ENCODE data around the gene GNG12. TPM values are rescaled to one million over a fixed set of nuclear protein-coding genes. Genes with fewer than 3 reads are reported as not detected.
A peak's percentile ranks its signal among the peaks of the same experiment; 100 is the strongest.

GNG12 gene
- total RNA-seq, 1 experiment from 2014 or later, result 32.1 TPM

- DNase-seq (ENCODE audit: low spot score), result no peak
Observed at GRCh38 chr1:67843331-67843730, 10.1 kb upstream of the GNG12 start.

- no peak for DNase-seq (ENCODE audit: low spot score)
Observed at GRCh38 chr1:67840449-67840848, 7.2 kb upstream of the GNG12 start.

- no peak for DNase-seq (ENCODE audit: low spot score)
Observed at GRCh38 chr1:67839826-67840225, 6.6 kb upstream of the GNG12 start.

DNA sequence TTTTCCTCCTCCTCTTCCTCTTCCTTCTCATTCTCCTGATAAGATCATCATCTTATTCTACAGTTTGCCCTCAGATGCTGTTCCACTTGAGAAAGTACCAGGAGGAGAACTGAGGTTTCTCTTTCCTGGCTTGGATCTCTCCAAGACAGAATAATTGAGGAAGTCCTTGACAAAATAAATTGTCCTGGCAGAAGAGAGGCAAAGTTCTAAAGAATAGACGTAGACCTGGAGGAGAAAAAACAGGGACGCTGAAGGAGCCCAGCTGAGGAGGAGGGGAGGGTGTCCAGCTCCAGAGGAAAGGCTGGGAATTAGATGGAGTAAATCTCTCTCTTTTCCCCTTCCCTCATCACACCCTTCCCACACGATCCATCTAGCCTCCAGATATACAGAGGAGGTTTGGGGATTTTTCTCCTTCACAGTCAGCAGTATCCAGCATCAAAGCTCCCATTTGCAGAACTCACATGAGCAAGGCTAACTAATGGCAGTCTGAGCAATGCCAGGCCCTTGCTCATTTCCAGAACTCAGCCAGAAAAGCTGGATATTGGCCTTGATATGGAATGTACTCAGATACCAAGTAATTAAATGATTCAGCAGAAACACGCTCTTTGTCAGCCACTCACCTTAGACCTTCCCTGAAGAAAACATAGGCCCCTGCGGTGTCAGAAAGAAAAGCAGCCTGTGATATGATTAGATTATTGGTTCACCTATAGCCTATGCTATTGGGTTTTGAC, 5.1 kb upstream of the GNG12 start:
- no peak for DNase-seq (ENCODE audit: low spot score)

- no peak for DNase-seq (ENCODE audit: low spot score)
Observed at GRCh38 chr1:67836769-67837168, 3.5 kb upstream of the GNG12 start.

DNA sequence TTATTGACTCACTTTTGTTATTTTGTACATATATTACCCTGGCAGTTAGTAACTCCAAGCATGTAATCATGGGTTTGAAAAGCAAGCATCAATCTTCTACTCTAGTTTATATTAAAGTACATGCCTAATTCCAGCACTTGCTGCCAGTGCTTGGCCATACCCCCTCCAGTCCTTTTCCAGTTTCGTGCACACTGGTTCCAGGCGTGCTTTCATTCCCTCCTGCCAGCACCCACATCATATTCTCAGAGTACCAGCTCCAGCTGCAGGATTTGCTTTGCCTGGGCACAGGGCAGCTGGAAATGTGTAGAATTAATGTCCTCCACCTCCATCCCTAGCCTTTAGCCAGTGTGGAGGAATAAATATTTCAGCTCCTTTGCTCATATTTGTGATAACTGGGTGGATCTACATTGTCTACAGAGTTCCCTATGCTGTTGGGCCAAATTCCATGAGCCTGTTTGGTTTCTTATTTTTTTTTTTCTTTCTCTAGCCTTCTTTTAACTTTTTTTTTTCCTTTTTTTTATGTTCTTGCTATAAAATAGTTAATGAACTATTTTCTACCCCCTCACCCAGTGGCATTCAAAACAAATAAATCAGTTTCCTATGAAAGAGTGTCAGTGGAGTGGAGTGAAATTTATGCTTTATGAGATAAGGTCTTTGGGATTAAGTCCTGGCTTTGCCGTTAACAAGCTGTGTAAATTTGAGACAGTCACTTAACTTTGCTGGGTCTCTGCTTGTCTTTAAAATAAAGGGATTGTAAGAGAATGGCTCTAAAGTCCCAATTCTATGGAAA, 2.6 kb upstream of the GNG12 start:
- DNase-seq (ENCODE audit: low spot score), result no peak

- no peak for DNase-seq (ENCODE audit: low spot score)
Observed at GRCh38 chr1:67834246-67834877, 1.1 kb upstream of the GNG12 start.

DNA sequence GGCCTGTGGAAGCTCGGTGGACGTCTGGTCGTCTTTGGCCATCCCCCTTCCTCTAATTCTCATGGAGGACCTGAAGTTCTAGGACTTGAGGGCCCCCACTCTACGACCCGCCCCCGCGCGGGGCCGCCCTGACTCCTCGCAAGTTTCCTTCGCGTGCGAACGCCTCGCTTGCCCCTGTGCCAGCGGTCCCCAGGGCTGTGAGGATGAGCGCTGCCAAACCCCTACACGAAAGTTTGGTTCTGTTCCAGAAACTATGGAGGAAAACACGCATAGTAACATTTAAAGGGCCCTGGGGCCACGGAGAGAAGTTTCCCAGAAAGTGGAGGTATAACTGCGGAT, 304 bp upstream of the GNG12 start:
- DNase-seq (ENCODE audit: low spot score), result no peak

DNA sequence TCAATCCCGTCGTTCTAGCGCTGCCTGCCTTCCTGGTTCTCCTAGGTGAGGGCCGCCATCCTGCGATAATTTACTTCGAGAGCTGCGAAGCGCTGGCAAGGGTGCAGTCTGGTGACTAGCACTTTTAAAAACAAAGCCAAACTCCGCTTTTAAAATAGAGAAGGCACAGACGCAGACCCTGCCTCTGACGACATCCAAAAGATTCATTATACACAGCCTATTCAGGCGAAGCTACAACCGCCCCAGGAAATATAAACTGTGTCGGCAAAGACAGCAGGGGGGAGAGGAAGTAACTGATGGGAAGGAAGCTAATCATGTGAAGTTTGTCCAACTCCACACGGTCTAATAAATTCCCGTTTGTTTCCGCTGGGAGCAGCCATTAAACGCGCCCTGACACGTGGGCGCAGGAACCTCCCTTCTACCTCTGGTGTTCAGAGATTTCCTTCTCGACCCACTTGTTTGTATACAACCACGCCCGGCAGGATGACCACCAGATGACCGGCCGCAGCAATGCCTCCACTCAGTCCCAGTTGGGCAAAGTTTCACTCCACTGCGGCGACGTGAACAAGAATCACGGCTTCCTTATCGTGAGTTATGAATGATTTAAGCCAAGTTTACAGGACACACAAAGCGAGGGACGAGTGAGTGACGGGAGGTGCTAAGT, 1.3 kb downstream of the GNG12 start:
- peak; percentile 88 for DNase-seq (ENCODE audit: low spot score)

DNA sequence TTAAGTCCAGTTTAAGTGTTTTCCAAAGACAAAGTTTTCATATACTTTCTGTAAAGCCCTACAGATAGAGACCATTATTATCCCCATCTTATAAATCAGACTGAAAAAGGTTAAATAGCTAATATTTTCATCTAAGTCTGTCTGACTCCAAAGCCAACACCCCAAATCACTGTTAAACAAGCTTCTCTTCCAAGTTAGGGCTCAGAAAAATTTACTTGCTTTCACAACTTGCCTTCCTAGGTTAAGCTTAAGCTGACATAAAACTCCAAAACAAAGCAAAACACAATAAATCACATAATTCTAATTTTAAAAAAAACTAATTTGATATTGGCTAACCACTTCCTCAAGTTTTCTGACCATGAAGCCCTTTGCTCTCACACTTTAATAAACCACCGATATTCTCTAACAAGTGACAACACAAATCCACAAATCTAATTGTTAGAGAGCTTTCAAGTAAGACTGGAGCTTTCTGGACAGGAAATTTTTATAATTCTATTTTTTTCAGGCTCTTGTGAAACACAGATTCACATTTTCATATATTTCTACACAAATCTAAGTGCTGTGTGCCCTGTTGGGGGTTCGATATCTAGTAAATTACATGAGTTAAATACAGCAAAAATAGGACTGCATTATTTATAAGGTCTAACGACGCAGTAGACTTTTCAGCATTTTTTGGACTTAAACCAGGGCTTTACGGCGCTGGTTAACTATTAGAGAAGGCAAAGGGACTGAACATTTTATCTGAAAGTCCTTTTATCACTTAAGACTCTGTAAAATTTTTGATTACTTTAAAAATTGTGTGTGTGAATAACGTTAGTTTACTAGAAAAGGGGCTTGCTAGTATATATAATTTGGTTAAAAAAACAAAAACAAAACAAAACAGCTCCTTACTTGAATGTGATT, 2.1 kb downstream of the GNG12 start:
- peak; percentile 38 for DNase-seq (ENCODE audit: low spot score)

GRCh38 chr1:67830226-67830625, 3.0 kb downstream of the GNG12 start:
- no peak for DNase-seq (ENCODE audit: low spot score)

- no peak for DNase-seq (ENCODE audit: low spot score)
Observed at GRCh38 chr1:67827688-67828087, 5.6 kb downstream of the GNG12 start.

GRCh38 chr1:67825591-67825990, 7.7 kb downstream of the GNG12 start:
- no peak for DNase-seq (ENCODE audit: low spot score)

DNA sequence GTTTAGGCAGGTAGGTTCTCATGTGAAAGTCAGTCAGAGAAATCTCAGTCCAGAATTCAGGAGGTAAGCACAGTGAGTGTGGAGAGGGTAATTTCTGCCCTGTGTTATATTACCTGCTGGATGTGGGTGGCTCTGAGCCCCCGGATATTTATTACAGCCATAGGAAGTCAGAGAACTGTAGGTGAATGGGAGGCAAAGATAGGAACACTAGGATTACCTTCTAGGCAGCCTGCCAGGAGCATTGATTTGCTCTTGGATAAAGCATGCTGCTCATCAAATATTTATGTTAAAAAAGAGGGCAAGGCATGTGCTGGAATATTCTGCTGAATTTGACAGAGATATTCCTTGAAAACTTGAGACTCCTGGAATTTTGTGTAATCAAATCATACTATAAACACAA, 8.5 kb downstream of the GNG12 start:
- peak; percentile 42 for DNase-seq (ENCODE audit: low spot score)

DNA sequence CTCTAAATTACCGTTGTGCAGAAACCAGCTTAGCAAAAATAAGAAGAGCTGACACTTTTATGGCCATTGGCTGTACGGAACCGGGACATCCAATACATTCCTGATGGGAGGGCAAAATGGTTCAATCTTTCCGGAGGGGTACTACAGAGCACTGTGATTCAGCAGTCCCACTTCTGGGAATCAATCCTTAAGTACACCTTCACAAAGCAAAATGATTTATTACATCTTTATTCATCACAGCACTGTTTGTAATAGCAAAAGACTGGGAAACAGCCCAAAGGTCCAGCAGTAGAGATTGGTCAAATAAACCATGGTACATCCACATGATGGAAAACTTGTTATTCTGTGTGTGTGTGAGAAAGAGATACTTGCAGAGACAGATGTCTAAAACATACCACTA, 9.7 kb downstream of the GNG12 start:
- DNase-seq (ENCODE audit: low spot score), result no peak

DNA sequence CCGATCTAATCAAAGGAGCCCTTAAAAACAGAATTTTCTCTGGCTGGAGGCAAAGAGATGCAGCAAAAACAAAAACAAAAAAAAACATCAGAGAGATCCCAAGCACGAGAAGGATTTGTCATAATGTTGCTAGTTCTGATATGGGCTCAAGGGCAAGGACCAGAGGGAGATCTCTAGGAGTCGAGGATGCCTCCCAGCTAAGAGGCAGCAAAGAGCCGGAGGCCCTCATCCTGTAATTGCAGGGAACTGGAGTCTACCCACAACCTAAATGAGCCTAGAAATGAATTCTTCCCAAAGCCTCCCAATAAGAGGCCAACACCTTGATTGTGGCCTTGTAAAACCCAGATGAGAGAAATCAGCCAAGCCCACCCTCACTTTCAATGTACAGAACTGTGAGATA, 12.0 kb downstream of the GNG12 start:
- DNase-seq (ENCODE audit: low spot score), result no peak

- peak; percentile 86 for DNase-seq (ENCODE audit: low spot score)
Observed at GRCh38 chr1:67818725-67819301, 14.5 kb downstream of the GNG12 start.

DNA sequence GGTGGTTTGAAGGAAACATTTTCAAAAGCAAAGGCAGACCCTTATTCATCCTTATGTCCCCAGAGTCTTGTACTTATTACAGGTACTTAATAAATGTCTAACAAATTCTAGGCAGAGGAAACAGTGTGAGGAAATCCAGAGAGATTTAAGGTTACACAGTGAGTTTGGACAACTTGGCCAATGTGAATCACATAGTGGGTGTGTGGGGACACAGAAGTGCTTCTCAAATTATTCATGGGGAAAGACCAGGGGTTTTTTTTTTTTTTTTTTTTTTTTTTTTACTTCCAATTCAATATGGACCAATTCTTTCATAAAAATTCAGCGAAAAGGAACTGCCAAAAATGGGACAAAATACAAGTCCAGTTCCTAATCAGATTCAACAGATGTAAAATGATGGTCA, 15.1 kb downstream of the GNG12 start:
- DNase-seq (ENCODE audit: low spot score), result no peak

DNA sequence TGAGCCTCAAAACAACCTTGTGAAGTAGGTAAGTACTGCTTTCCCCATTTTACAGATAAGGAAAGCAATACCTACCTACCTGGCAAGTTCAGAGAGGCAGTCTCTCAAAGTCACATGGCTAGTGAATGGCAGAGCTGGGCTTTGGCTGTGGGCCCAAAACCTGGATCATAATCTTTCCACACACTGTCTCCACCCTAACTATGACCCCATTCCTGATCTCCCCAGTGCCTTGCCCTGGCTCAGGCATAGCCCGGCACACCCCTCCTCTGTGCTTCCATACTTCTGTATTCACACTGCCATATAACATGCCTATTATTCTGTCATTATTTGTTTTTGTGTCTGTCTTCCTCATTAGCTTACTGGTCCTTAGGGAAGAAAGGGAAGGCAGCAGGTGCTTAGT, 15.9 kb downstream of the GNG12 start:
- DNase-seq (ENCODE audit: low spot score), result peak; percentile 86

- DNase-seq (ENCODE audit: low spot score), result no peak
Observed at GRCh38 chr1:67816506-67816905, 16.8 kb downstream of the GNG12 start.

DNA sequence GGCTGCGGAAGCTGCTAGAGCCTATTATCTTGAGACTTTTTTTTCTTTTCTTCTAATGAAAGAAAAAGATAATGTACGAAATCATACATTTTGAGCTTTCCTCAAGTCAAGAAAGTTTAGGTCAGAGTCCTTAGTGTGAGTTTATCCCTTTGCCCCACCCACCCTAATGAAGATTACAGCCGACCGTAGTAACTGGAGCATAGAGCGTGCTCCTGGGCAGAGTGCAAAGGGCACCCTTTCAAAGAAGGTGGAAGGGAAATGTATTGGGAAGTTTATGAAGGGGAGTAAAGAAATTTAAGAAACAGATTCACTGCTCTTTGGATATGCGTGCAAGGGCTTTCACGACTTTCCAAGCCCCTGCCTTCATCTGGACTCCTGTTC, 17.2 kb downstream of the GNG12 start:
- no peak for DNase-seq (ENCODE audit: low spot score)

Measured in HT-29 (cell line).